GM19043 (cell line): ENCODE results near the gene MAST1.

Experiments used
- ATAC-seq: cut with Tn5 transposase; IDR thresholded peaks from one replicate; pipeline ENCODE4 v1.9.1; 2021; ENCODE audit warnings: low read depth; ENCODE audit not compliant: unreplicated experiment

The MAST1 gene

DNA sequence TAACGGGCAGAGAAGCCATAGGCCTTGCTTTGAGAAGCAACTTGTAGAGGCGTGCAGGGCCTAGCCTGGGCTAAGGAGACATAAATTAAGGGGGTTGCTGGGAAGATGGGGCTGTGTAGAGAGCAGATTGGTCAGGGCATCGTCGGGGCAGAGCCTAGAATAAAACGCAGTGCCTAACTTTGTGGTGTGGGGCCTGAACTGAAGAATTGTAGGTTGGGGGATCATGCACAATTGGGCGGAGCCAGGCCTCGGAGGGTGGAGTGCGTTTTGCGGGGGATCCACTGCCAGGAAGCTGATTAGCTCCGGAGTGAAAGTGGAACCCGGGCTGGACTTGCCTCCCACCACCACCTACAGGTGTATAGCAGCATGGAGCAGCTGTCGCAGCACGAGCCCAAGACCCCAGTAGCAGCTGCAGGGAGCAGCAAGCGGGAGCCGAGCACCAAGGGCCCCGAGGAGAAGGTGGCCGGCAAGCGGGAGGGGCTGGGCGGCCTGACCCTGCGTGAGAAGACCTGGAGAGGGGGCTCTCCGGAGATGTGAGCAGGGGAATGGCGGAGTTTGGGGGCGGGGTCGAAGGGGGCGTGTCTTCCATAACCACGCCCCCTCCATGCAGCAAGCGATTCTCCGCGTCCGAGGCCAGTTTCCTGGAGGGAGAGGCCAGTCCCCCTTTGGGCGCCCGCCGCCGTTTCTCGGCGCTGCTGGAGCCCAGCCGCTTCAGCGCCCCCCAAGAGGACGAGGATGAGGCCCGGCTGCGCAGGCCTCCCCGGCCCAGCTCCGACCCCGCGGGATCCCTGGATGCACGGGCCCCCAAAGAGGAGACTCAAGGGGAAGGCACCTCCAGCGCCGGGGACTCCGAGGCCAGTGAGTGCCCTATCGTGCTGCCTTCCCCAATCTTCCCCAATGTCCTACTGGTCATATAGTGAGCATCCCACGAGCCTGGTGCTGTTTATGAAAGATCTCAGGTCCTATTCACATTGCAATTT lies 29.1 kb downstream of the MAST1 start:
- no peak for ATAC-seq

DNA sequence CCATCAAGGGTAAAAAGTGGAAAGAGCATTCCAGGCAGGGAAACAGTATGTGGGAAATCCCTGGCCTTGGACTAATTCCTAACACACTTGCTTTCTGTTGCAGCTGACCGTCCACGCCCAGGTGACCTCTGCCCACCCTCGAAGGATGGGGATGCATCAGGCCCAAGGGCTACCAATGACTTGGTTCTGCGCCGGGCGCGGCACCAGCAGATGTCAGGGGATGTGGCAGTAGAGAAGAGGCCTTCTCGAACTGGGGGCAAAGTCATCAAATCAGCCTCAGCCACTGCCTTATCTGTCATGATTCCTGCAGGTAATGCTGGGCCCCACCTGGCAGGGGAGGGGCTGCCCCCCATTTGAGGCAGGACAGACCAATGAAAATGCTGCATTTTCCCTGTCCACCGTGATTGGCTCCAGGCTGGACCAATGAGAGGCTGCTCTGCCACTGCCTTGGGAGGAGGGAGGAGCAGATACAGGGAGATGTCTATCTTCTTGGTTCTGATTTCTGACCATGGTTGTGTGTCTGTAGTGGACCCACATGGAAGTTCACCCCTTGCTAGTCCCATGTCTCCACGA lies 30.3 kb downstream of the MAST1 start:
- ATAC-seq: no peak

DNA sequence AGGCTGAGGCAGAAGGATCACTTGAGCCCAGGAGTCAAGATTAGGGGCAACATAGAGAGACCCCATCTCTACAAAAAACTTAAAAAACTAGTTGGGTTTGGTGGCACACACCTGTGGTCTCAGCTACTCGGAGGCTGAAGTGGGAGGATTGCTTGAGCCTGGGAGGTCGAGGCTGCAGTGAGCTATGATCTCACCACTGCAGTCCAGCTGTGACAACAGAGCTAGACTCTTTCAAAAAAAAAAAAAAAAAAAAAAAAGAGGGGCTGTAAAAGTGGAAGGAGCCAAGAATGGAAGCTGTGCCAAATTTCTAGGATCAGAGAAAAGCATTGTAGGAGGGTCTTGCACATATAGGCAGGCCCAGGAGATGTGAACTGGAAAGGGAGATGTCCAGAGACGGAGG lies 33.4 kb downstream of the MAST1 start:
- ATAC-seq: no peak

DNA sequence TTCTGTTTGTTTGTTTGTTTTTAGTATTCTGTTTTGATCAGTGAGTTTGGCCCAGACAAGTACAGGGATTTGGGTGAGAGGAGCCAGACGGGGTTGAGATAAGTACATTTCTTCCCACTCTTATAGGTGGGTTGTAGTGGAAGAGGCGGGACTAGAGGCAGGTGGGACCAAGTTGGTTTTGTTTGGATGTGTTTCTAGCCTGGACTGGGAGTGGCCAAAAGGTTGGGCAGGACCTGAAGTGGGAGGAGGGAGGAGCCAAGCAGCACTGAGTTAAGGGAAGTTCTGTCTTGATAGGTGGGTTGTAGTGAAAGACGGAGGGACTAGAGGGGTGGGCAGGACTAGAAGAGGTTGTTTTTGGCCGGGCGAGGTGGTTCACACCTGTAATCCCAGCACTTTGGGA lies 33.9 kb downstream of the MAST1 start:
- no peak for ATAC-seq

DNA sequence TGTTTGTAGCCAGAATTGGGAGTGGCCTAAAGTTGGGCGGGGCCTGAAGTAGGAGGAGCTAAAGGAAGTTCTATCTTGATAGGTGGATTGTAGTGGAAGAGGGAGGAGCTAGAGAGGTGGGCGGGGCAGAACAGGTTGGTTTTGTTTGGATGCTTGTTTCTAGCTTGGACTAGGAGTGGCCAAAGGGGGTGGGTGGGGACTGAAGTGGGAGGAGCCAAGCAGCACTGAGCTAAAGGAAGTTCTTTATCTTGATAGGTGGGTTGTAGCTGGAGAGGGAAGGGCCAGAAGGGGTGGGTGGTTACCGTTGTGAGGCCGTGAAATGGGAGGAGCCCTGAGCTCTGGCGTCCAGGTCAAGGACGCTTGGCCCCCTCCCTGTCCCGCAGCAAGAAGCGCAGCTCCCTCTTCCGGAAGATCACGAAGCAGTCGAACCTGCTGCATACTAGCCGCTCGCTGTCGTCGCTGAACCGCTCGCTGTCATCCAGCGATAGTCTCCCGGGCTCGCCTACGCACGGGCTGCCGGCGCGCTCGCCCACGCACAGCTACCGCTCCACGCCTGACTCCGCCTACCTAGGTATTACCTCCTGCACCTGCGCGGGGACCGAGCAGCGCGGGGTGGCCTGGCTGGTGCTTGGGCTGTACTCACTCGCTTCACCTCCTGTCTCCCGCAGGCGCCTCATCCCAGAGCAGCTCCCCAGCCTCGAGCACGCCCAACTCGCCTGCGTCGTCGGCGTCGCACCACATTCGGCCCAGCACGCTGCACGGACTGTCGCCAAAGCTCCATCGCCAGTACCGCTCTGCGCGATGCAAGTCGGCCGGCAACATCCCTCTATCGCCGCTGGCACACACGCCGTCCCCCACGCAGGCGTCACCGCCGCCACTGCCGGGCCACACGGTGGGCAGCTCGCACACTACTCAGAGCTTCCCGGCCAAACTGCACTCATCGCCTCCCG lies 34.9 kb downstream of the MAST1 start:
- no peak for ATAC-seq

DNA sequence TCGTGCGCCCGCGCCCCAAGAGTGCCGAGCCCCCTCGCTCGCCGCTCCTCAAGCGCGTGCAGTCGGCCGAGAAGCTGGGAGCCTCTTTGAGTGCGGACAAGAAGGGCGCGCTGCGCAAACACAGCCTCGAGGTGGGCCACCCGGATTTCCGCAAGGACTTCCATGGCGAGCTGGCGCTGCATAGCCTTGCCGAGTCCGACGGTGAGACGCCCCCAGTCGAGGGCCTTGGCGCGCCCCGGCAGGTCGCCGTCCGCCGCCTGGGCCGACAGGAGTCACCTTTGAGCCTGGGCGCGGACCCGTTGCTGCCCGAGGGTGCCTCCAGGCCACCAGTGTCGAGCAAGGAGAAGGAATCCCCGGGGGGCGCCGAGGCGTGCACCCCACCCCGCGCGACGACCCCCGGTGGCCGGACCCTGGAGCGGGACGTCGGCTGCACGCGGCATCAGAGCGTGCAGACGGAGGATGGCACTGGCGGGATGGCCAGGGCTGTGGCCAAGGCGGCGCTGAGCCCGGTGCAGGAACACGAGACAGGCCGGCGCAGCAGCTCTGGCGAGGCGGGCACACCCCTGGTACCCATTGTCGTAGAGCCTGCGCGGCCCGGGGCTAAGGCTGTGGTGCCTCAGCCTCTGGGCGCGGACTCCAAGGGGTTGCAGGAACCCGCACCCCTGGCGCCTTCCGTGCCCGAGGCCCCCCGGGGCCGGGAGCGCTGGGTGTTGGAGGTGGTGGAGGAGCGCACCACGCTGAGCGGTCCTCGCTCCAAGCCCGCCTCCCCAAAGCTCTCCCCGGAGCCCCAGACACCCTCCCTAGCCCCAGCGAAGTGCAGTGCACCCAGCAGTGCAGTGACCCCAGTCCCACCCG lies 35.8 kb downstream of the MAST1 start:
- ATAC-seq: no peak

DNA sequence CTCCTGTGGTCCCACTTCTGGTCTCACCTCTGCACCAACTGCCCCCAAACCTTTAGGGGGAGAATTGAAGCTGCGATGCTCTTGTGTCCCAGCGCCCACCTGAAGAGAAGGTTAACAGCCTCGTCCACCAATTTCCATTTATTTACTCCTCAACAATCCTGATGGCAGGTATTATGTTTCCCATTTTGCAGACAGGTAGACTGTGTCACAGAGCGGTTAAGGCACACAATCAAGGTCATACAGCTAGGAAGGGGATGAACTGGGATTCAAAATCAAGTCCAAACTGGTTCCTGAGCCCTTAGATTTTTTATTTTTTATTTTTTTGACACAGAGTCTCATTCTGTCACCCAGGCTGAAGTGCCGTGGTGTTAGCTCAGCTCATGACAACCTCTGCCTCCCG lies 36.8 kb downstream of the MAST1 start:
- ATAC-seq: no peak

DNA sequence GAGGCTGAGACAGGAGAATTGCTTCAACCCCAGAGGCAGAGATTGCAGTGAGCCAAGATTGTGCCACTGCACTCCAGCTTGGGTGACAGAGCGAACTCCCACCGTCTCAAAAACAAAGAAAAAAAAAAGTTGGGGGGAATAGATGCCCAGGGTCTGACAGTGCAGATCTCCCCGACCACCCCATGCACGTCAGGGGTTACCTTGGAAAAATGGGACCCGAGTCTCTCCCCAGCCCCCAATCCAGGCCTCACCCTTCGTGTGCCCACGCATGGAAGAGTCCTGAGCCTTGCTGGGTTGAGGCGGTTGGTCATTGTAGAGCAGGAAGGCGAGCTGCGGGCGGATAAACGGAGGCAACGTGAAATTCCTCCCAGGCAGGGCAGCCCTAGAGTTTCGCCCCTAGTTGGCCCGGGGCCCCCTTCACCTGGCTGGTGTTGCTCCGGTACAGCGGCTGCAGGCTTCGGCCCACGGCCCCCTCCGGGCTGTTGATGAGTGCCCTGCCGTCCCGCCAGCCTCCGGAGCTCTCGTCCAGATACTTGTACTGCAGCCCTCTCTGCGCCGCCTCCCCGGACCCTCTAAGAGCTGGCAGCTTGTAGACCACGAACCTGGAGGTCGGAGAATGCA lies 42.3 kb downstream of the MAST1 start:
- peak; percentile 8 for ATAC-seq

DNA sequence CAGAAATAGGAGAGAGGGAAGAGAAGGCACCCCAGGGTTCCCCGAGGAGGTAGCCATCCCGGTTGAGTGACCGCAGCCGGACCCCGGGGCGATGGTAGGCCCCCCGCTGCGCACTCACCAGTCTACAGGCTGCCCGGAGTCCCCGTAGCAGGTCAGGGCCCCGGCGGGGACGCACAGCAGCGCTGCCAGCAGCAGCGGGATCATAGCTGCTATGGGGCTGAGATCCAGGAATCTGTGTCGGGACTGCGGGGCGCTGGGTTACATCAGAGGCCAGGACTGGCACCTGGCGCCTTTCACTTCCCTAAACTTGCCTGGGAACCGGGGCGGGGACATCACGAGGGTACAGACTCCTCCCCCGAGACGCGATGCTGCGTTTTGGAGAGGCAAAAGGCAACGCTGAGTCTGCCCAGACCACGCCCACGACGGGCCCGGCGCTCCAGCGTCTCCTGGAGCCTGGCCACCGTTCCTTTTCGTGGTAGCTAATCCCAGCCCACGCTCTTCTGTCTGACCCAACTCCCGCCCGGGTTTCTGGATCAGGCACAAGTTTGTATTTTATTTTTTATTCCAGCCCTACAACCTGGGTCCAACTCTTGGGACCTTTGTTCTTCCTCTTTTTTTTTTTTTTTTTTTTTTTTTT lies 43.0 kb downstream of the MAST1 start, which contains the start of gene DNASE2:
Gene DNASE2 (minus strand): TSS at position 278 of the 637 bp plus-strand sequence. CDS start 74 bp downstream, at position 204.
- ATAC-seq: peak; percentile 78

DNA sequence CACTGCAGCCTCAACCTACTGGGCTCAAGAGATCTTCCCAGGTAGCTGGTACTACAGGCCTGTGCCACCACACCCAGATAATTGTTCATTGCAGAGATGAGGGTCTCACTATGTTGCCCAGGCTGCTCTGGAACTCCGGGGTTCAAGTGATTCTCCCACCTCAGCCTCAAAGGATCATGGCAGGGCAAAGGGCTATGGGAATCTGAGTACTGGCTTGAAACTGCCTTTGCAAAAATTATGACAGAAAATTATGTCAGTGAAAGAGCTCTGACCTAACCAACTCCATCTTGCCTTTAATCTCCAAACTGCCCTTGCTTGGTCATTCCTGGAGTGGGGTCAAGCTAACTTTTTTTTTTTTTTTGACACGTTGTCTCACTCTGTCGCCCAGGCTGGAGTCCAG lies 44.3 kb downstream of the MAST1 start:
- no peak for ATAC-seq

DNA sequence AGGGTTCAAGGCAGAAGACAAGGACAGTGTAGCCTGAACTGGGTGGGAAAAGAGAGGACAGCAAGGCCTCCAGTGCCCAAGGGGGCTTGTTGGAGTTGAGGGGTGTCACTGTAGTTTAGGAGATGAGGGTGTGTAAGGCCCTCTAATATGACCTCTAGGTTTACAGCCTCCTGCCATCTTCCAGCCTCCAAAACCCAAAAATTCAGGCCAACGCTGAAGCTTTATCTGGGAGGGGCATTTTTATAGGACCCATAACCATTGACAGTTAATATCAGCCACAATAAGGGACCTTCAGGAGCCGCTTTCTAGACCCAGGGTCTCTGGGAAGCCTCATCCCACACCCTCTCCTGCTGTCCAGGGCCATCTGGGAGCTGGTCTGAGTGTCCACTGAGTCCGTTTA lies 45.9 kb downstream of the MAST1 start:
- ATAC-seq: no peak

DNA sequence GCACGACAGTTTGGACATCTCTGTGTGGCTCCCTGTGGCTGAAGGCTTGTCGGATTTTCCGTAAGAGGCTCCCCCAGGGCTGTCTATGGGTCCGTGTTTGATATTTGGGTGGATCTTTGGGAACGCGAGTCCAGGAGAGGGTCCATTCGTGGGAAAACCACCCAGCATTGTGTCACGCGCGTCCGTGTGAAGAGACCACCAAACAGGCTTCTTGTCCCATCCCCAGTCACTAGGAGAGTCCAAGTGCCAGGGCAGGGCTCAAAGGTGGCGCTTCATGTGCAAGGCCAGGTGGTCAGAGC lies 46.3 kb downstream of the MAST1 start:
- ATAC-seq: no peak

DNA sequence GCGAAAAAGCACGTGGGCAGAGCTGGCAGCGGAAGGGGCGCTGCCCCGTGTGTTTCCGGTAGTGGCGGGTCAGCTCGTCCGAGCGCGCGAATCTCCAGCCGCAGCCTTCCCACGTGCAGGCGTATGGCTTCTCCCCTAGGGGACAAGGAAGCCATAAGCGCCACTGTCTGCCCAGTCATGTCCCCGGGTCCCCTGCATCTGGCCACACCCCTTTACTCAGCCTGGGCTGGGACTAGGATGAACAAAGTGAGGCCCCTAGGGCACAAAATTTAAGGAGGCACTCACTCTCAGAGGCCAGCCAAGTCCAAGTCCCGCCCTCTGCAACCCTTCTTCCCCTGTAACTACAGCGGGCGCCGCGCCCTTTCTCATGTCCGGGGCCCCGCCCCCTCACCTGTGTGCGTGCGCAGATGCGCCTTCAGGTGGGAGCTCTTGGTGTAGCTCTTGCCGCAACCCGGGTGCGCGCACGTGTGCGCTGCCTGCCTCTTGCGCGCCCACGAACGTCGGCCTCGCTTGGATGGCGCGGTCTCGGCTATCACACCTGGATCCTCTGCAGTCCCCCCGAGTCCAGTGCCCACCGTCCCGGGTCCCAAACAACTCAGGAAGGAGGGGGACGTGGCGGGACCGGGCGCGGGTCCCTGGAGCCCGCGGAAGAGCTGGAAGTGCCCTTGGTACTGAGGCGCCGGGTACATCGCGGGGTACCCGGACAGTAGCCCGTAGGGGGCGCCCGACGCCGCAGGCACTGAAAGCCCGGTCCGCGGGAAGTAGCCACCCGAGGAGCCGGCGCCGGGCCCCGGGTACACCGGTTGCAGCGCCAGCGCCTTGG lies 46.8 kb downstream of the MAST1 start:
- no peak for ATAC-seq

DNA sequence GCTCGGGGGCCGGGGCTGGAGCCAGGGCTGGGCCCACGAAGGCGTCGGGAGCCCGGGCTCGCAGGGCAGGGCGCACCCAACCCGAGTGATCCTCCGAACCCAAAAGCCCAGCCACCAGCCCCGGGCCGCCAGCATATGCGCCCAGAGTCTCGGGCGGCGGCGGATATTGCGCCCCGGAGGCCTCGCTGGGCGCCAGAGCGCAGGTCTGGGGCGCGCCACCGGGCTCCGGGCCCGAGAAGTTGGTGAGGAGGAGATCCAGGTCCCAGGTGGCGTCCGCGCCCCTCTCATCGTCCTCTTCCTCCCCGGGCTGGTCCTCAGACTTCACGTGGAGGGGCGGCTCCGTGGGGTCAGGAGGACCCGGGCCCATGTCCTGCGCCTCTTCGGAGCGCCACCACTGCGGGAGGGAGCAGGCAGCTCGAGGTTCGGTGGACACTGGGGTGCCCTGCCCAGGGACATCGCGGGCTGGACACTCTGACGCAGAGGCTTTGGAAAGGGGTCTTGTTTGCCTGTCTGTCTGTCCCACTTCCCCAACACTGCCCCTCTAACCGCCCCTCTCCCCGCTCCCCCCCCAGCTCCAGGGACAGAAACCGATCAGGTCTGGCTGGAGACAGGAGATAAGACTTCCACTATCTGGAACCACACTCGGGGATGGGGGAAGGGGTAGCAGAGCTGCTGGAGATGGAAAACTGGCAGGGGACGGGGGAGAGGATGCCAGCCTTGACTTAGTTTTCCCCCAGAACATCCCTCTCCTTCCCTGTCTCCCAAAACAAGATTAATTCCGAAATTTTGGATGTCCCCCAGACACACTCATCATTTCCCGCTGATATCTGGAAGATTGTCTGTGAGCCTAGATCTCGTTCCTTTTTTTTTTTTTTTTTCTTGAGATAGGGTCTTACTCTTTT lies 47.7 kb downstream of the MAST1 start:
- no peak for ATAC-seq

DNA sequence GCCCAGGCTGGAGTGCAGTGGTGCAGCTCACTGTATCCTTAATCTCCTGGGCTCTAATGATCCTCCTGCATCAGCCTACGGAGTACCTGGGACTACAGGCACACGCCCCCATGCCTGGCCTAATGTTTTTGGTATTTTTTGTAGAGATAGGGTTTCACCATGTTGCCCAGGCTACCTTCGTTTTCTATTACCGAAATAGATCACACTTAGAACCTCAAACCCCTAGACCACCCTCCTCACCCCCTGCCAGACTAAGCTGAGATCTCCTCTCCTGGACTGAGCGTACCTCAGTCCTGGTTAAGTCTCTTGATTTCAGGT lies 48.3 kb downstream of the MAST1 start:
- no peak for ATAC-seq

DNA sequence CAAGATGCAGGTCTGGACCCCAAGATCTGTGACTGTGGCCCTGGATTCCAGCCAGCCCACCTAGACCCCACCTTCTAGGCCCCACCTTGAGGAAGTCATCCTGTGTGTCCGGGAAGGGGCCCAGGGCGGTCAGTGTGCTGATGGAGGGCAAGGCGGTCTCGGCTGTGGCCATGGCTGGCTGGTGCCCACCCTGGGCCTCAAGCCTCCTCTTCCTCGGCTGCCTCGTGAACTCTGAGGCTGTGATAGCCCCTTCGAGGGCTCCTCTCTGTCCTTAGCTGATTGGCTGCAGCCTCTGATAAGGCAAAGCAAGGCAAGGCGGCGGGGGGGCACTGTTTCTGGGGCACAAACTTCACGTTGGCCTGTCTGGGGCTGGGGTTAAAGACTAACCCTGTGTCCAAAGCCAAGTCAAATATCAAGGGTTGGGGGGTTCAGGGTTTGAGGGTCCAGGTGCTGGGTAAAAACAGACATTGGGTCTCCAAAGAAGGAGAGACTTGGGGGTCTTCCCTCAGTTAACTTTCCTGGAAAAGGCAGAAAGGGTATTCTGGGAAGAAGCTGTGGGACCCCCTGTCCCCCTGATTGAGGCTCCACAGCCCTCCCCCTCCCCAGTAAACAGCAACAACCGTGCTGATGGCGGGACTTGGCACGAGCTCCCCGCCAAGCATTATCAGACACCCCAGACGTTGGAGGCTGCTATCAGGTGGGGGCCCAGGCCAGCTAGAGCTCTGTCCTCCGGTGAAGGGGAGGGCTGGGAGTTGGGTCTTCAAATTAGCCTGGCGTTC lies 48.8 kb downstream of the MAST1 start, which contains the start of gene KLF1:
Gene KLF1 (minus strand): TSS at position 233 of the 779 bp plus-strand sequence. CDS start 61 bp downstream, at position 172.
- no peak for ATAC-seq
